Stimulated activated CD4-positive, alpha-beta T cell treated with anti-CD3 and anti-CD28 coated beads, TNF-alpha, amount 100 ng/mL, for 48 hours (primary cell): ENCODE data around the gene ETV3.
"Not testable (repeated sequence)": the region's sequence is repeated elsewhere in the genome, so short reads cannot be mapped to it uniquely, and the experiment has no call there.

ENCODE experiments used
- DNase-seq, 3 donors: peaks; one replicate each; pipeline ENCODE4 v3.0.0-alpha.2; 2020; ENCODE audit warnings: low read depth in 3 of 3

The ETV3 gene

GRCh38 chr1:157112186-157112867 lies 25.9 kb downstream of the ETV3 start:
- DNase-seq: no peak

DNA sequence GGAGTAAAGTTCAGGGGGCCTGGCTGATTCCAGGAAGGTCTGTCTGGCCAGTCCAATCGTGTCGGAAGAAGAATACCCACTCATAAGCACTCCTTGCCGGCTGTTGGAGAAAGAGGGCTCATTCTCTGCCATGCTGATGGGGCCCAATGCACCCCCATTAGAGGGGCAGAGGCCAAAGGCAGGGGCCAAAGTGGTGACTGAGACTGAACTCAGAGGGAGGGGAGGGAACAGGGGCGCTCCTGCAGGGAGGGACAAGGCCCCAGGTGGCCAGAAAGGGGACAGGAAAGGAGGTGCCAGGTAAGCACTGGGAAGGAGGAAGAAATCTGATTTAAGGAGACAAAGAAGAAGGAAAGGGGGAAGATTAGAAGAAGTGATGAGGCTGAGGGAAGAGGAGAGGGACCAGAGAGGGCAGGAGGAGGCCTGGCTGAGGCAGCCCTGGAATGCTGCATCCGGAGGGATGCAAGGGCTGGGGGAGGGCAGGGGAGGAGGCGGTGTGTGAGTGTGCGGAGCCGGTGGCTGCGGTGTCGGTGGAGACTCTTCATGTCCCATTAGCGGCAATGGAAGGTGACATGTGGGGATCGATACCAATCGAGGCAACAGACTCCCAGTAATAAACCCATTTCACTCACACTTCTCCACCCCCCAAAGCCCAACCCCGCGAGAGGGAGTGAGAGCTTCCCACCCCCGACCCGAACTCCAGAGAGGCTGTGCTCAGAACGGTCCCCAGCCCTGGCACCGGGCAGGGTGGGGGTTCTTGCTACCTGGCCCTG lies 26.6 kb downstream of the ETV3 start:
- DNase-seq: no peak

DNA sequence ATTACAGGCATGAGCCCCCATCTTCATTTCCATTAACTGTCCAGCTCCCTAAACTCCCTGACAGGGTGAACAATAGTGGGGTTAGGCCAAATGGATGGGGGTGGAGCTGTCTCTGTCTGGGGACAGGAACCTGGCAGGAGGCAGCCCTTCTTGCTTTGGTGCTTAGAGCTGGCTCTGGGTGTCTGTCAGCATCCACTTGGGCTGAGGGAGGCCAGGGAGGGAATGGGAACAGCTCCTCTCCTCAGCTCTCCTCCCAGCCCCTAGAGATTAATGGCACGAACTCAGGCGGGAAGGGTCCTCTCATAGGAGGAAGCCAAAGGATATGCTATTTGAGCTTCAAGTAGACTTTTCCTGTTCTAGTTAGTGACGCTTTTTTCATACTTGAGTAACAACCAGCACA lies 27.5 kb downstream of the ETV3 start:
- no peak for DNase-seq

- no peak for DNase-seq
These were observed 28.2 kb downstream of the ETV3 start for GRCh38 chr1:157110003-157110402.

- DNase-seq: no peak
These were observed 29.7 kb downstream of the ETV3 start for GRCh38 chr1:157108448-157108847.

- DNase-seq: no peak
These were observed 30.5 kb downstream of the ETV3 start for GRCh38 chr1:157107702-157108101.

- no peak for DNase-seq
These were observed 31.4 kb downstream of the ETV3 start for GRCh38 chr1:157106813-157107189.

DNA sequence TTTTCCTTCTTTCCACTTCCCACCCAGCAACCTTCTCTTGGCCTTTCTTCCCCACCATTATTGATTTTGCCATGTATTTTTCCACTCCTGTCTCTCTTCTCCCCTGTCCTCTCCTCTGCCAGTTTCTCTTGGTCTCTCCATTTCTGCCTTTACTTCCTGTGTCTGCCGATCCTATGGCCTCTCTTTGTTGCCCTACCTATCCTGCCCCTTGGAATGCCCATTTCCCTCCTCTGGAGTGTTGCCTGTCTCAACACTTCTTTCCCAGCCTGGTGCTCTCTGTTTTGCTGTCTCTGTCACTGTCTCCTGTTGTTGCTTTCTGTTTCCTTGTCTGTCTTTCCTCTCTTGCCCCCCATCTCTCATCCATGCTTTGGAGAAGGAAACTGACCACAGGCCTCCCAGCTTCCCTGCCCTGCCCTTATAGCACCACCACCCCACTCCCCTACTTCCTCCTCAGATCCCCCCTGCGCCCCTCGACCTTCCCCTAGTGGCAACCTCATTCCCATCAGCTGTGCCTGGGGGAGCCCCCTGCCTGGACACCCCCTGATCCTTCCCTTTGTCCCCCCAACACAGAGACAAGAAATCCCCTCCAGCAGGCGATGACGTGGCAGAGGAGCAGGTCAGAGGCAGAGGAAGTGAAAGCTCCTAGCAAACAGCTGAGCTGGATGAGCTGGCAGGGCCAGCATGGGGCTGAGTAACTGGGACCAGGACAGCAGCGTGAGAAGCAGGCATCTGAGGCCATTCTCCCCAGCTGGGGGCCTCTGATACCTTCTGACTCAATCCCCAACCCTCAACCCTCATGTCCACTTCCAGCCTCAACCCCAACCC lies 32.0 kb downstream of the ETV3 start:
- peak in 2 of 3 donors; percentile 16 to 23 for DNase-seq

GRCh38 chr1:157105298-157105987 lies 32.8 kb downstream of the ETV3 start:
- DNase-seq: no peak

DNA sequence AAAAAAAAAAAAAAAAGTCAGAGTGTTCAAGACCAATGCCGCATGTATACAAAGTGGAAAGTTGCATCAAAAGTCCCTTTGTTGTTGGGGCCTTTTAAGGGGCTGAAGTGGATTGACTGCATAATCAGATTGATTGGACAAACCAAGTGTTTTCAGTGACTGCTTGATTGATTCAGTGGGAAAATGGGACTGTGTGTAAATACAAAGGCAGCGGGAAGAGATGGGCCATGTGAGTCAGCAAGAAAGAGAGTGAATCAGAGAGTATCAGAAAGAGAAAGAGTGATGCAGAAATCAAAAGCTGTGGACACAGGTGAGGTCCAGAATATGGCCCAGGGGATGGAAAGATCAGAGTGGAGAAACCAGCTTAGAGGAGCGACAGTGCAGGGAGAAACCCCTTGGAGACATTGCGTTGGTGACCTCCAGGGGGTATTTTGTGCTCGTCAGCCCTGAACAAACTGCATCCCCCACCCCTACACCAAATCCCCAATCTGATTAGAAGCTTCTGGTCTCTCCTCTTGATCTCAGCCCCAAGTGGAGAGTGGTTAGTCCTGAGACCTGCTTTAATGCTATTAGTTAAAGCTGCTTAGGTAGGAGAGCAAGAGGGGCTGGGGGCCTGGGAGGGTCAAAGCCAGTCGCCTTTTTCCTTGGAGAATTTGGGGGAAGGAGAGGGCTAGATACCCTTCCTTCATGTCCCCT lies 33.4 kb downstream of the ETV3 start:
- DNase-seq: no peak

DNA sequence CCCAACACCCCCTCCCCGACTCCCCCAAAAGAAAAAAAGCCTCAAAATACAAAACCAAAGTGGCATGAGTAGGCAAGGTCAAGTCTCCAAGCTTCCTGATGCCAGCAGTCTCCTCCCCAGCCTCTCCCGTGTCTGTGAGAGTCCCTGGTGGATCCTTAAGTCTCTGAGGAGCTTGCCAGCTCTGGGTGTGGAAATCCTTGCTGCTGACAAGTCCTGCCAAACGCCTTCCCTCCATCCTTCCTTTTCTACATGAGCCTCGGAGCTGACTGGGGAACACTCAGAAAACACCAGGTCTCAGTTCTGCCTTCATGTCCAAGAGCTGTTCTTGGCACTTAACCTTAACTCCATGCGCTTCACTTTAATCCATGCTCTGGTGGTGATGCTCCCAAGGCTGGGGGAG lies 34.9 kb downstream of the ETV3 start:
- DNase-seq: no peak

DNA sequence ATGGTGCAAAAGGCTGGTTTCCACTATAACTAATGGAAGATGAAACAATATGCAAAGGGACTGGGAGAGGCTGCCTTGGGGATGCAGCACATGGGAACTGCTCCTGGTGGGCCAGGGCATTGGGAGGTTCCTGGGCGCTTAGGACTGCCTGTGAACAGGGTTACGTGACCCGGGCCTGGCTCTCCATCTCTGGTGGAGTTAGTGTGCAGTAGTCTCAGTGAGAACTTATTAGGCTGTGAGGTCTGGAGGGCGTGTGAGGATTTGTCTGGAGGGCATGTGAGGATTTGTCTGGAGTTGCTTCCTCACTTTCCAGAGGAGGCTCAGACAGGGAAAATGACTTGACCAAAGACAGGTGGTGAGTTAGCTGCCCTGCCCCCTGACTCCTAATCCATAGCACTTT lies 37.0 kb downstream of the ETV3 start:
- DNase-seq: no peak

GRCh38 chr1:157099633-157100009 lies 38.6 kb downstream of the ETV3 start, which contains the start of gene ETV3L:
ETV3L (minus strand) TSS chr1:157099808; CDS start chr1:157099523, 285 bp downstream.
- DNase-seq: no peak

- not testable (repeated sequence) for DNase-seq
These were observed 39.1 kb downstream of the ETV3 start for GRCh38 chr1:157098987-157099632.

DNA sequence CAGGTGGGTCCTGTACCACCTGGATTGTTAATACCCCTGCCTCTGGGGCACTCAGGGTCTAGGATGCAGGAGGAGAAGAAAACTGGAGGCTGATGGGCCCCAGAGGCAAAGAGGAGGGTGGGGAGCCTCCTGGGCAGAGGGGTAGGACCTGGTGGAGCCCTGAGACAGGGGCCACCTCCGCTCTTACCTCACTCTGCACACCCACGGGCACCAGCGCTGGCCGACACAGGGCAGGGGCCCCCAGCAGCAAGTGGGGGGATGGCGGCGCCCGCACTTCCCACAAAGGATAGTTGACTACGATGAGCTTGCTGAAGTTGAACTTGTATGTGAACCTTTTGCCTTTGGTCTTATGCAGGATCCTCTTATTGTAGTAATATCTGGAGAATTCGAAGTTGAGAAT lies 39.7 kb downstream of the ETV3 start:
- no peak for DNase-seq

GRCh38 chr1:157097692-157098091 lies 40.5 kb downstream of the ETV3 start:
- DNase-seq: no peak

GRCh38 chr1:157096881-157097280 lies 41.3 kb downstream of the ETV3 start:
- DNase-seq: no peak

- DNase-seq: no peak
These were observed 42.6 kb downstream of the ETV3 start for GRCh38 chr1:157095551-157095950.

DNA sequence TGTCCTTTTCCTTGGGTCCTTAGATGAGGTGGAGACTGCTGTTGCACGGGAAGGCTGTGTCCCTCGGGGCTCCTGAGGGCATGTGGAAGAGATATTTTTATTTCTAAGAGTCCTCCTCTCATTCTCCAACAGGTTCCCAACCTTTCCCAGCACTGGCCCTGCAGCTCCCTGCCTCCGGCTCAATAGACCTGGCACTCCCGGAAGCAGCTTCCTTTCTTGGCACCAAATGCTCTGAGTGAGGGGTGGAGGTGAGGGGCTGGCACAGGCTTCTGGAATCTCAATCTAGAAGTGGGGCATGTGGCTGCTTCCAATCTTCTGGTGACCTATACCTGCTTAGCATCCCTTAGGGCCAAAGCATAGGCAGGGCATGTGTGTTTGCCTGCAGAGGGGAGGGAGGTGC lies 43.1 kb downstream of the ETV3 start:
- no peak for DNase-seq

GRCh38 chr1:157092831-157093230 lies 45.4 kb downstream of the ETV3 start:
- DNase-seq: no peak
